Measurements from ENCODE around the gene FSTL4. TPM values are rescaled to one million over a fixed set of nuclear protein-coding genes. Genes with fewer than 3 reads are reported as not detected.

FSTL4 gene
- total and polyA plus RNA-seq, 2 of the 4 experiments (the other 2 are of a cell fraction) = 0.18 TPM; not detected in 1

DNA sequence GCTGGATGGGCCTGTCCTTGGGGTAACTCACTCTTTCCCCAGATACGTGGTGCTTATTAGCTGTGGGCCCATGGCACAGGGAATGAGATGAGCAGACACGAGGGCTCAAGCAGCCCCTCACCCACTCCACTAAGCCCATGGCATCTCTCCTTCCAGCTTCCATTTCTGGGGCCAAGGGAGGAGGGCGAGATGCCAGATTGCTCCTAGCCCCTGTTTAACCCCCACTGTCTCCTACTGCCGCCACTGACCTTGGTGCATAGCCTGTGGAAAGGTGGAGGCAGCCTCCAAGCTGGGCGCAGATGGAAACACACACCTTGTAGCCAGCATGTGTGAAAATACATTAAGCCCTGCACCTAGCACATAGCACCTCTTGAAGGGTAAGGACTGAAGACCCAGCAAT is 167.6 kb downstream of the FSTL4 start:
- BruUV-seq (replicated peaks) = no TSS peak
- POLR2A ChIA-PET (ENCODE audit: unreplicated experiment) = no interaction called here

More for the DNA sequence above, 167.6 kb downstream of the FSTL4 start:
- no peak overlapping the region for H4K5ac ChIP-seq (ENCODE audit: low read depth, low read length)
- in situ Hi-C loops (cut with MboI; ENCODE audit: low sequenced_read_pairs) (no loop called here), dilution Hi-C loops (cut with HindIII; ENCODE audit: low sequenced_read_pairs, unreplicated experiment) (no loop called here), intact Hi-C loops (cut with micrococcal nuclease) (no loop called here)
- H3K9me3 ChIP-seq (ENCODE audit: control insufficient read depth, insufficient read depth, low read length) = no peaks in the 10 kb centered on the region
- no peak for ATAC-seq (ENCODE audit: low read depth)
- no peak for TF ChIP-seq MXI1 (IDR thresholded peaks at IDR 0.05; ENCODE audit: borderline replicate concordance, low read depth, low read length)
- no peak for TF ChIP-seq NFE2L2 (IDR thresholded peaks at IDR 0.05; ENCODE audit: low read depth, low read length)
- no peak for TF ChIP-seq CEBPB (IDR thresholded peaks at IDR 0.05; ENCODE audit: low read depth, low read length)
- TF ChIP-seq MAZ (IDR thresholded peaks at IDR 0.05; ENCODE audit: borderline replicate concordance, low read depth, low read length) = no peak
- no peak overlapping the region for H2BK20ac ChIP-seq (ENCODE audit: low read depth, low read length)
- H4K91ac ChIP-seq (ENCODE audit: insufficient read depth, low read depth, low read length) = no peak overlapping the region
- no peak overlapping the region for H2AK5ac ChIP-seq (ENCODE audit: low read depth, low read length)
- H4K20me1 ChIP-seq (ENCODE audit: insufficient read depth, low read length) = no peaks in the 10 kb centered on the region
- no peak overlapping the region for H2BK5ac ChIP-seq (ENCODE audit: low read depth, low read length, poor library complexity, severe bottlenecking)
- H2BK15ac ChIP-seq (ENCODE audit: low read depth, low read length) = no peak overlapping the region
- no peak overlapping the region for H2BK120ac ChIP-seq (ENCODE audit: low read depth, low read length)
- H3K56ac ChIP-seq (ENCODE audit: extremely low read depth, insufficient read depth, low read length) = no peak overlapping the region
- H3K4me3 ChIP-seq (ENCODE audit: insufficient read depth, low read depth, low read length) = no peak overlapping the region
- WGBS, 2 experiments (ENCODE audit: extremely low coverage in 2 of 2, insufficient read length in 1 of 2) = 33% methylated on average over 1 of the region's 5 CpGs; no CpG with 5 or more reads in 1 of the 2 experiments
- no peaks in the 10 kb centered on the region; the same call in 1 of the 2 replicates for H3K27me3 ChIP-seq (ENCODE audit: control insufficient read depth, insufficient read depth, low read length)
- no peak overlapping the region for H3K4ac ChIP-seq (ENCODE audit: low read depth, low read length)
- no peak overlapping the region for H3K9ac ChIP-seq (ENCODE audit: low read depth, low read length)
- H3K4me1 ChIP-seq (ENCODE audit: control insufficient read depth, insufficient read depth, low read length) = no peaks in the 10 kb centered on the region
- no peak overlapping the region for H3K27ac ChIP-seq (ENCODE audit: insufficient read depth, low read length)
- H3K23ac ChIP-seq (ENCODE audit: low read depth, low read length) = no peak overlapping the region
- H2AFZ ChIP-seq (replicated peaks; ENCODE audit: low read length, poor library complexity) = no peak overlapping the region
- DNase-seq = no peak
- no peak overlapping the region for H3K18ac ChIP-seq (ENCODE audit: low read depth, low read length)
- no peak overlapping the region for H3K4me2 ChIP-seq (ENCODE audit: low read depth, low read length)
- H3K9me1 ChIP-seq (ENCODE audit: insufficient read depth, low read length) = no peaks in the 10 kb centered on the region
- no peak overlapping the region for H4K8ac ChIP-seq (ENCODE audit: low read depth in 2 of 2, low read length in 2 of 2)
- no peaks in the 10 kb centered on the region for H3K36me3 ChIP-seq (ENCODE audit: control insufficient read depth, insufficient read depth, low read length)
- no peak overlapping the region for H2AK9ac ChIP-seq (replicated peaks; ENCODE audit: low read depth, low read length, poor library complexity)
- H3K79me1 ChIP-seq (ENCODE audit: low read depth in 1 of 2, low read length in 2 of 2) = no peaks in the 10 kb centered on the region
- CTCF ChIA-PET = no interaction called here
- H3K14ac ChIP-seq (replicated peaks; ENCODE audit: low read depth, low read length) = no peak overlapping the region

Data from IMR-90 (cell line).